HepG2 (cell line): ENCODE measurements around the gene ZFAND6. TPM values are rescaled to one million over a fixed set of nuclear protein-coding genes. Genes with fewer than 3 reads are reported as not detected.
A peak's percentile ranks its signal among the peaks of the same experiment; 100 is the strongest.

Source experiments
- ATF6 ChIP-seq: sonication (generic); formaldehyde crosslinking; conservative IDR thresholded peaks from 2 replicates; pipeline ENCODE4 v1.4.0; 2020; ENCODE audit warnings: missing genetic modification reagents
- CEBPG ChIP-seq: IDR thresholded peaks from 2 replicates; pipeline ENCODE4 v1.6.1; 2016
- DRAP1 ChIP-seq: IDR thresholded peaks from 2 replicates; pipeline ENCODE4 v1.6.1; 2016; ENCODE audit warnings: missing genetic modification reagents, missing compliant biosample characterization
- EEA1 ChIP-seq: sonication (generic); formaldehyde crosslinking; IDR thresholded peaks from 2 replicates; pipeline ENCODE4 v1.5.1; 2020; ENCODE audit warnings: mild to moderate bottlenecking, missing genetic modification reagents, borderline replicate concordance
- ESRRA ChIP-seq: sonication (generic); formaldehyde crosslinking; IDR thresholded peaks from 2 replicates; pipeline ENCODE4 v1.5.1; 2020; ENCODE audit warnings: mild to moderate bottlenecking, low read depth, missing genetic modification reagents
- FOXK2 ChIP-seq: fragments of 450-650 bp; IDR thresholded peaks from 2 replicates; pipeline ENCODE4 v1.6.1; 2016
- HES4 ChIP-seq: sonication (generic); formaldehyde crosslinking; IDR thresholded peaks from 2 replicates; pipeline ENCODE4 v1.9.0; 2021; ENCODE audit warnings: mild to moderate bottlenecking, missing genetic modification reagents, borderline replicate concordance
- HOXA5 ChIP-seq: sonication (generic); formaldehyde crosslinking; IDR thresholded peaks from 2 replicates; pipeline ENCODE4 v1.4.0; 2020; ENCODE audit warnings: missing genetic modification reagents
- IKZF4 ChIP-seq: sonication (generic); formaldehyde crosslinking; IDR thresholded peaks from 2 replicates; pipeline ENCODE4 v1.5.1; 2020; ENCODE audit warnings: borderline replicate concordance, mild to moderate bottlenecking, low read depth, missing genetic modification reagents; ENCODE audit errors: not compliant biosample characterization
- JUN ChIP-seq: sonication (generic); formaldehyde crosslinking; IDR thresholded peaks from 2 replicates; pipeline ENCODE4 v1.4.0; 2020; ENCODE audit warnings: mild to moderate bottlenecking, missing genetic modification reagents
- PAF1 ChIP-seq: IDR thresholded peaks from 2 replicates; pipeline ENCODE4 v1.6.1; 2016; ENCODE audit warnings: missing genetic modification reagents, missing compliant biosample characterization
- POLR2AphosphoS5 ChIP-seq: IDR thresholded peaks from 2 replicates; pipeline ENCODE4 v1.6.1; 2012; ENCODE audit warnings: low read depth, low read length
- POLR2G ChIP-seq: fragments of 200-400 bp; formaldehyde crosslinking; IDR thresholded peaks from 2 replicates; pipeline ENCODE4 v1.6.1; 2018; ENCODE audit warnings: mild to moderate bottlenecking, low read depth, low read length, moderate library complexity
- RCOR2 ChIP-seq: IDR thresholded peaks from 2 replicates; pipeline ENCODE4 v1.6.1; 2016; ENCODE audit warnings: missing biosample characterization, missing genetic modification reagents
- RXRA ChIP-seq: sonication (generic); formaldehyde crosslinking; IDR thresholded peaks from 2 replicates; pipeline ENCODE4 v1.5.1; 2020; ENCODE audit warnings: missing genetic modification reagents
- ZMYM3 ChIP-seq: sonication (generic); formaldehyde crosslinking; IDR thresholded peaks from 2 replicates; pipeline ENCODE4 v1.5.1; 2020; ENCODE audit warnings: mild to moderate bottlenecking, missing genetic modification reagents
- ZNF468 ChIP-seq: sonication (generic); formaldehyde crosslinking; IDR thresholded peaks from 2 replicates; pipeline ENCODE4 v1.8.0; 2022; ENCODE audit warnings: mild to moderate bottlenecking, moderate library complexity, missing genetic modification reagents
- ZNF550 ChIP-seq: sonication (generic); formaldehyde crosslinking; IDR thresholded peaks from 2 replicates; pipeline ENCODE4 v1.4.0; 2020; ENCODE audit warnings: mild to moderate bottlenecking, missing genetic modification reagents, borderline replicate concordance
- ZNF556 ChIP-seq: sonication (generic); formaldehyde crosslinking; IDR thresholded peaks from 2 replicates; pipeline ENCODE4 v1.4.0; 2020; ENCODE audit warnings: mild to moderate bottlenecking, missing genetic modification reagents, borderline replicate concordance
- ZNF670 ChIP-seq: sonication (generic); formaldehyde crosslinking; IDR thresholded peaks from 2 replicates; pipeline ENCODE4 v1.8.0; 2022; ENCODE audit warnings: mild to moderate bottlenecking, missing genetic modification reagents, borderline replicate concordance
- ZNF768 ChIP-seq: sonication (generic); formaldehyde crosslinking; IDR thresholded peaks from 2 replicates; pipeline ENCODE4 v1.4.0; 2020; ENCODE audit warnings: missing genetic modification reagents
- polyA plus RNA-seq, 8 experiments: library from polyadenylated mRNA; depleted of rRNA in 3 of 8; stranded (reverse) in 7 of 8; unstranded in 1 of 8; fragments of >200 nt; fragmentation: Illumina TruSeq in 4 of 8; extraction: Trizol in 4 of 8; gene quantifications; 2 replicates each; pipeline versions ENCODE4 v1.2.1 to v1.2.3, GENCODE V29; 2011 to 2016; ENCODE audit warnings: low read depth in 4 of 8, missing spikeins in 1 of 8, mixed read lengths in 1 of 8; ENCODE audit not compliant: insufficient read depth in 1 of 8
- total RNA-seq, 5 experiments: library from RNA; depleted of rRNA; stranded (reverse); fragments of >200 nt; fragmentation: Illumina TruSeq; extraction: Trizol; gene quantifications; 2 replicates each; pipeline ENCODE4 v1.2.3, GENCODE V29; 2016; ENCODE audit warnings: low read depth in 1 of 5
- TF ChIP-seq, protein P1 (sequence below): sonication (generic); formaldehyde crosslinking; IDR thresholded peaks from 2 replicates; pipeline ENCODE4 v1.5.0; 2020; ENCODE audit warnings: mild to moderate bottlenecking, missing genetic modification reagents, borderline replicate concordance
- TF ChIP-seq, protein P2 (sequence below): sonication (generic); formaldehyde crosslinking; IDR thresholded peaks from 2 replicates; pipeline ENCODE4 v1.4.0; 2020; ENCODE audit warnings: missing genetic modification reagents

The ZFAND6 gene
- total and polyA plus RNA-seq, 2 of the 13 experiments (the other 11 are each of a cell fraction or from before 2014, with no cell fraction given), result 84.2 to 115 TPM

DNA sequence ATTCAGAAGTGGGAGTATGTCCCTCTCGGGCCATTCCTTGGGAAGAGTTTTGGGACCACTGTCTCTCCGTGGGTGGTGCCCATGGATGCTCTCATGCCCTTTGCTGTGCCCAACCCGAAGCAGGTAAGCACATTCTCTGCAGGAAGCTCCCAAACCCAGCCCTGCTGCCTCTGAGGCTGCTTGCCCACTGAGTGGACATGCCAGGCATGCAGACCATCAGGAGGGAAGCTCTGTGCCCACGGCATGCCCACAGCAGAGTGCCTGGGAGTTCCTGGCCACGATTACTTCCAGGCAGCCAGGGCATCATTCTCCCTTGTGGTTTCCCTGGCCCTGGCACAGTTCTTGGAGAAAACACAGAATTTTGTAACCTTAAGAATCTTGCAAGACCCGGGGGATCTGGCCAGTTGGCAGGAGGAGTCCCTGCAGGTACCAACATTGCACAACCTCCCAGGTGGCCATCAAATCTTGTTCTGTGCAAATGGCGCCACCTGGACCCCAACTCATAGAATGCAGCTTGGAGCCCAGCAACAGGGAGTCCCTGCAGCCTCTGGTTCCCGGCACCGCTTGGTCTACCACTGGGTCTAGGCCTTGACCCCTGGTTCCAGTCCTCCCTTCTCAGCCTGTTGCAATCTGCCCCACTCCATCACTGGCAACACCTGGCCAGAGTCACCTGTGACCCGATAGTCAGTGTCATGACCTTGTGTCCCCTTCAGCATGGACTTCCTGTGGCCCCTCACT lies 113.7 kb downstream of the ZFAND6 start (continued):
- TF ChIP-seq ZNF768 (CRISPR knock-in tag) (no peak), ZNF556 (CRISPR knock-in tag) (no peak), DRAP1 (no peak), ZNF550 (no peak), ESRRA (CRISPR knock-in tag) (peak; percentile 27; the same call in 1 of the 2 replicates), ZMYM3 (CRISPR knock-in tag) (0 out of 2 replicates have a peak, but pooled peaks have one; percentile 27), HES4 (CRISPR knock-in tag) (no peak), CEBPG (peak; percentile 97), RCOR2 (CRISPR knock-in tag) (no peak), RXRA (no peak), EEA1 (CRISPR knock-in tag) (no peak), FOXK2 (no peak), HOXA5 (no peak), JUN (CRISPR knock-in tag) (no peak), POLR2G (no peak), ZNF670 (CRISPR knock-in tag) (no peak), ATF6 (CRISPR knock-in tag) (no peak), PAF1 (no peak), POLR2AphosphoS5 (no peak), ZNF468 (CRISPR knock-in tag) (no peak), IKZF4 (CRISPR knock-in tag) (no peak)
- TF ChIP-seq, protein P1, sequence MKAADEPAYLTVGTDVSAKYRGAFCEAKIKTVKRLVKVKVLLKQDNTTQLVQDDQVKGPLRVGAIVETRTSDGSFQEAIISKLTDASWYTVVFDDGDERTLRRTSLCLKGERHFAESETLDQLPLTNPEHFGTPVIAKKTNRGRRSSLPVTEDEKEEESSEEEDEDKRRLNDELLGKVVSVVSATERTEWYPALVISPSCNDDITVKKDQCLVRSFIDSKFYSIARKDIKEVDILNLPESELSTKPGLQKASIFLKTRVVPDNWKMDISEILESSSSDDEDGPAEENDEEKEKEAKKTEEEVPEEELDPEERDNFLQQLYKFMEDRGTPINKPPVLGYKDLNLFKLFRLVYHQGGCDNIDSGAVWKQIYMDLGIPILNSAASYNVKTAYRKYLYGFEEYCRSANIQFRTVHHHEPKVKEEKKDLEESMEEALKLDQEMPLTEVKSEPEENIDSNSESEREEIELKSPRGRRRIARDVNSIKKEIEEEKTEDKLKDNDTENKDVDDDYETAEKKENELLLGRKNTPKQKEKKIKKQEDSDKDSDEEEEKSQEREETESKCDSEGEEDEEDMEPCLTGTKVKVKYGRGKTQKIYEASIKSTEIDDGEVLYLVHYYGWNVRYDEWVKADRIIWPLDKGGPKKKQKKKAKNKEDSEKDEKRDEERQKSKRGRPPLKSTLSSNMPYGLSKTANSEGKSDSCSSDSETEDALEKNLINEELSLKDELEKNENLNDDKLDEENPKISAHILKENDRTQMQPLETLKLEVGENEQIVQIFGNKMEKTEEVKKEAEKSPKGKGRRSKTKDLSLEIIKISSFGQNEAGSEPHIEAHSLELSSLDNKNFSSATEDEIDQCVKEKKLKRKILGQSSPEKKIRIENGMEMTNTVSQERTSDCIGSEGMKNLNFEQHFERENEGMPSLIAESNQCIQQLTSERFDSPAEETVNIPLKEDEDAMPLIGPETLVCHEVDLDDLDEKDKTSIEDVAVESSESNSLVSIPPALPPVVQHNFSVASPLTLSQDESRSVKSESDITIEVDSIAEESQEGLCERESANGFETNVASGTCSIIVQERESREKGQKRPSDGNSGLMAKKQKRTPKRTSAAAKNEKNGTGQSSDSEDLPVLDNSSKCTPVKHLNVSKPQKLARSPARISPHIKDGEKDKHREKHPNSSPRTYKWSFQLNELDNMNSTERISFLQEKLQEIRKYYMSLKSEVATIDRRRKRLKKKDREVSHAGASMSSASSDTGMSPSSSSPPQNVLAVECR (CRISPR knock-in tag), result no peak; the same call in 1 of the 2 replicates
- TF ChIP-seq, protein P2, sequence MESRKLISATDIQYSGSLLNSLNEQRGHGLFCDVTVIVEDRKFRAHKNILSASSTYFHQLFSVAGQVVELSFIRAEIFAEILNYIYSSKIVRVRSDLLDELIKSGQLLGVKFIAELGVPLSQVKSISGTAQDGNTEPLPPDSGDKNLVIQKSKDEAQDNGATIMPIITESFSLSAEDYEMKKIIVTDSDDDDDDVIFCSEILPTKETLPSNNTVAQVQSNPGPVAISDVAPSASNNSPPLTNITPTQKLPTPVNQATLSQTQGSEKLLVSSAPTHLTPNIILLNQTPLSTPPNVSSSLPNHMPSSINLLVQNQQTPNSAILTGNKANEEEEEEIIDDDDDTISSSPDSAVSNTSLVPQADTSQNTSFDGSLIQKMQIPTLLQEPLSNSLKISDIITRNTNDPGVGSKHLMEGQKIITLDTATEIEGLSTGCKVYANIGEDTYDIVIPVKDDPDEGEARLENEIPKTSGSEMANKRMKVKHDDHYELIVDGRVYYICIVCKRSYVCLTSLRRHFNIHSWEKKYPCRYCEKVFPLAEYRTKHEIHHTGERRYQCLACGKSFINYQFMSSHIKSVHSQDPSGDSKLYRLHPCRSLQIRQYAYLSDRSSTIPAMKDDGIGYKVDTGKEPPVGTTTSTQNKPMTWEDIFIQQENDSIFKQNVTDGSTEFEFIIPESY (CRISPR knock-in tag), result 0 out of 2 replicates have a peak, but pooled peaks have one; percentile 34
